K562 (cell line): ENCODE measurements around the gene SIGLEC6. TPM values are rescaled to one million over a fixed set of nuclear protein-coding genes. Genes with fewer than 3 reads are reported as not detected.

ENCODE experiments used
- CBX1 ChIP-seq: sonication (generic); IDR thresholded peaks from 2 replicates; pipeline ENCODE4 v1.6.1; 2016; ENCODE audit warnings: antibody characterized with exemption, low read depth, mild to moderate bottlenecking
- ELF1 ChIP-seq: fragments of 200-800 bp; sonication (Bioruptor generic); IDR thresholded peaks from 2 replicates; pipeline ENCODE4 v1.6.1; 2016; ENCODE audit warnings: missing genetic modification characterization, missing compliant biosample characterization
- EWSR1 ChIP-seq: fragments of 450-650 bp; IDR thresholded peaks from 2 replicates; pipeline ENCODE4 v1.6.1; 2018; ENCODE audit warnings: borderline replicate concordance, mild to moderate bottlenecking, low read depth, moderate library complexity; ENCODE audit not compliant: partially characterized antibody
- FOXK1 ChIP-seq: sonication (generic); formaldehyde crosslinking; IDR thresholded peaks from 2 replicates; pipeline ENCODE4 v1.8.0; 2022; ENCODE audit warnings: missing genetic modification reagents, mild to moderate bottlenecking, borderline replicate concordance
- HDAC2 ChIP-seq: fragments of 450-650 bp; IDR thresholded peaks from 2 replicates; pipeline ENCODE4 v1.6.1; 2016; ENCODE audit warnings: mild to moderate bottlenecking
- KLF10 ChIP-seq: fragments of 250-450 bp; sonication (Bioruptor Pico); IDR thresholded peaks from 2 replicates; pipeline ENCODE4 v1.6.1; 2021; ENCODE audit warnings: matching md5 sums
- MTF1 ChIP-seq: fragments of 250-450 bp; sonication (Bioruptor Pico); IDR thresholded peaks from 2 replicates; pipeline ENCODE4 v1.9.0; 2021; ENCODE audit warnings: moderate library complexity, mild to moderate bottlenecking, inconsistent platforms, borderline replicate concordance
- MYNN ChIP-seq, 2 experiments: sonication (generic); formaldehyde crosslinking in 1 of 2; IDR thresholded peaks; 2 replicates each; pipeline versions ENCODE4 v1.5.0 to v1.6.1; 2016 to 2020; ENCODE audit warnings: antibody characterized with exemption in 1 of 2, missing genetic modification reagents in 1 of 2
- NCOA1 ChIP-seq: fragments of 450-650 bp; IDR thresholded peaks from 2 replicates; pipeline ENCODE4 v1.6.1; 2016; ENCODE audit warnings: low read depth
- PATZ1 ChIP-seq: fragments of 250-450 bp; sonication (Bioruptor Pico); IDR thresholded peaks from 2 replicates; pipeline ENCODE4 v1.5.0; 2020; ENCODE audit warnings: mild to moderate bottlenecking, borderline replicate concordance
- PHF20 ChIP-seq: fragments of 450-650 bp; IDR thresholded peaks from 2 replicates; pipeline ENCODE4 v1.6.1; 2018; ENCODE audit not compliant: partially characterized antibody
- RBM34 ChIP-seq: fragments of 200-400 bp; formaldehyde crosslinking; IDR thresholded peaks from 2 replicates; pipeline ENCODE4 v1.6.1; 2018; ENCODE audit warnings: low read length, borderline replicate concordance; ENCODE audit not compliant: insufficient read depth
- RHOXF2B ChIP-seq: fragments of 250-450 bp; sonication (Bioruptor Pico); conservative IDR thresholded peaks from 2 replicates; pipeline ENCODE4 v1.5.1; 2021
- RNF2 ChIP-seq: sonication (generic); IDR thresholded peaks from 2 replicates; pipeline ENCODE4 v1.6.1; 2016
- RUNX1 ChIP-seq: sonication (generic); IDR thresholded peaks from 2 replicates; pipeline ENCODE4 v1.6.1; 2016; ENCODE audit warnings: antibody characterized with exemption, low read depth
- SMAD4 ChIP-seq: fragments of 250-450 bp; sonication (Bioruptor Pico); conservative IDR thresholded peaks from 2 replicates; pipeline ENCODE4 v1.8.0; 2021; ENCODE audit warnings: inconsistent platforms, mild to moderate bottlenecking, moderate library complexity
- SMC3 ChIP-seq: conservative IDR thresholded peaks from 2 replicates; pipeline ENCODE4 v1.6.1; 2011; ENCODE audit warnings: low read depth, low read length, improper control_type of control experiment; ENCODE audit not compliant: insufficient read depth
- TRIM24 ChIP-seq, 2 experiments: fragments of 450-650 bp; IDR thresholded peaks; 2 replicates each; pipeline ENCODE4 v1.6.1; 2016
- ZFP30 ChIP-seq: fragments of 250-450 bp; sonication (Bioruptor Pico); IDR thresholded peaks from 2 replicates; pipeline ENCODE4 v1.8.0; 2022; ENCODE audit warnings: moderate library complexity, mild to moderate bottlenecking, inconsistent platforms, borderline replicate concordance
- ZFX ChIP-seq: sonication (generic); formaldehyde crosslinking; IDR thresholded peaks from 2 replicates; pipeline ENCODE4 v1.8.0; 2022; ENCODE audit warnings: mild to moderate bottlenecking, missing genetic modification reagents, moderate library complexity
- ZNF644 ChIP-seq: fragments of 200-800 bp; sonication (Bioruptor generic); IDR thresholded peaks from 2 replicates; pipeline ENCODE4 v1.6.1; 2016; ENCODE audit warnings: low read depth, missing genetic modification characterization, missing compliant biosample characterization
- polyA plus RNA-seq, 8 experiments: library from polyadenylated mRNA; depleted of rRNA in 4 of 8; stranded (reverse) in 5 of 8; unstranded in 3 of 8; fragments of >200 nt; fragmentation: Nextera tagmentation in 2 of 8; fragmentation: Illumina TruSeq in 1 of 8; extraction: Ambion mirVana in 2 of 8; extraction: Trizol in 1 of 8; gene quantifications; 2 replicates each; pipeline versions ENCODE4 v1.2.1 to v1.2.3, GENCODE V29; 2011 to 2014; ENCODE audit warnings: inconsistent platforms in 1 of 8, missing spikeins in 1 of 8
- total RNA-seq, 7 experiments: library from RNA; depleted of rRNA in 6 of 7; stranded (reverse); fragments of >200 nt in 6 of 7; fragmentation: Illumina TruSeq in 2 of 7; extraction: Trizol in 2 of 7; gene quantifications; 2 replicates each; pipeline versions ENCODE4 v1.2.1 to v1.2.3, GENCODE V29; 2011 to 2021; ENCODE audit warnings: low replicate concordance in 1 of 7
- TF ChIP-seq, protein P1 (sequence below): fragments of 250-450 bp; sonication (Bioruptor Pico); IDR thresholded peaks from 2 replicates; pipeline ENCODE4 v1.5.0; 2020; ENCODE audit warnings: mild to moderate bottlenecking
- TF ChIP-seq, protein P2 (sequence below): fragments of 450-650 bp; IDR thresholded peaks from 2 replicates; pipeline ENCODE4 v1.6.1; 2018; ENCODE audit not compliant: partially characterized antibody

SIGLEC6 gene
- total and polyA plus RNA-seq, 9 of the 15 experiments (the other 6 are each of a cell fraction or from before 2014, with no cell fraction given) = 0.03 to 17.5 (median 0.71) TPM

DNA sequence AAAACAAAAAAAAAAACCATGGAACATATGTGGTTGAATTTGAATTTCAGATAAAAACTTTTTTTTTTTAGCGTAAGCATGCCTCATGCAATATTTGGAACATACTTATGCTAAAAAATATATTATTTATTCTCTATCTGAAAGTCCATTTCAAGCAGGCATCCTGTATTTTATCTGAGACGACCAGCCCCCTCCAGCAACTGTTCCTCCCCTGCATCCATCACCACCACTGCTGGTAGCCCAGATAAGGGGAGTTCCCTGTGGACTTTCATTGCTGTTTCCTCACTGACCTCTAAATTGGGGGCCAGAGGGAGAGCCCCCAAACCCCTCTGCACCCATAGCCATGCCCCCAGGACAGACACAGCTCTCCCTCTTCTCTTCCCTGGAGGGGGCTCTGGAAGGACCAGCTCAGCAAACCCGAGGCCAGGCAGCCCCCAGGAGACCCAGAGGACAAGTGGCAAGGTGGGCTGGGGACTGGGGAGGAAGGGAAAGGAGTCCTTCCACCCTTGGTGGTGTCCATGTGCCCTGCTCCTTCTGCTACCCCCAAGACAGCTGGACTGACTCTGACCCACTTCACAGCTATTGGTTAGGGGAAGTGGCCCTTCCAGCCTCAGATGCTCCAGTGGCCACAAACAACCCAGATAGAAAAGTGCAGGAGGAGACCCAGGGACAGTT lies 23.3 kb downstream of the SIGLEC6 start (continued):
- TF ChIP-seq SMAD4 (CRISPR knock-in tag) = peak; percentile 81
- peak; percentile 75 for TF ChIP-seq MYNN (IDR thresholded peaks at IDR 0.05)
- no peak for TF ChIP-seq MYNN (CRISPR knock-in tag; IDR thresholded peaks at IDR 0.05)
- no peak for TF ChIP-seq MTF1
- peak; percentile 78; the same call in 1 of the 2 replicates for TF ChIP-seq ZNF644 (tag)
- TF ChIP-seq RHOXF2B (CRISPR knock-in tag) = no peak
- TF ChIP-seq RBM34 = no peak
- TF ChIP-seq ZFX (CRISPR knock-in tag) = no peak
- TF ChIP-seq FOXK1 (CRISPR knock-in tag) = no peak
- TF ChIP-seq, protein P1, sequence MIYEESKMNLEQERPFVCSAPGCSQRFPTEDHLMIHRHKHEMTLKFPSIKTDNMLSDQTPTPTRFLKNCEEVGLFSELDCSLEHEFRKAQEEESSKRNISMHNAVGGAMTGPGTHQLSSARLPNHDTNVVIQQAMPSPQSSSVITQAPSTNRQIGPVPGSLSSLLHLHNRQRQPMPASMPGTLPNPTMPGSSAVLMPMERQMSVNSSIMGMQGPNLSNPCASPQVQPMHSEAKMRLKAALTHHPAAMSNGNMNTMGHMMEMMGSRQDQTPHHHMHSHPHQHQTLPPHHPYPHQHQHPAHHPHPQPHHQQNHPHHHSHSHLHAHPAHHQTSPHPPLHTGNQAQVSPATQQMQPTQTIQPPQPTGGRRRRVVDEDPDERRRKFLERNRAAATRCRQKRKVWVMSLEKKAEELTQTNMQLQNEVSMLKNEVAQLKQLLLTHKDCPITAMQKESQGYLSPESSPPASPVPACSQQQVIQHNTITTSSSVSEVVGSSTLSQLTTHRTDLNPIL (CRISPR knock-in tag) = no peak
- peak; percentile 90; the same call in 1 of the 2 replicates for TF ChIP-seq RNF2
- peak; percentile 90 for TF ChIP-seq RUNX1
- TF ChIP-seq, protein P2, sequence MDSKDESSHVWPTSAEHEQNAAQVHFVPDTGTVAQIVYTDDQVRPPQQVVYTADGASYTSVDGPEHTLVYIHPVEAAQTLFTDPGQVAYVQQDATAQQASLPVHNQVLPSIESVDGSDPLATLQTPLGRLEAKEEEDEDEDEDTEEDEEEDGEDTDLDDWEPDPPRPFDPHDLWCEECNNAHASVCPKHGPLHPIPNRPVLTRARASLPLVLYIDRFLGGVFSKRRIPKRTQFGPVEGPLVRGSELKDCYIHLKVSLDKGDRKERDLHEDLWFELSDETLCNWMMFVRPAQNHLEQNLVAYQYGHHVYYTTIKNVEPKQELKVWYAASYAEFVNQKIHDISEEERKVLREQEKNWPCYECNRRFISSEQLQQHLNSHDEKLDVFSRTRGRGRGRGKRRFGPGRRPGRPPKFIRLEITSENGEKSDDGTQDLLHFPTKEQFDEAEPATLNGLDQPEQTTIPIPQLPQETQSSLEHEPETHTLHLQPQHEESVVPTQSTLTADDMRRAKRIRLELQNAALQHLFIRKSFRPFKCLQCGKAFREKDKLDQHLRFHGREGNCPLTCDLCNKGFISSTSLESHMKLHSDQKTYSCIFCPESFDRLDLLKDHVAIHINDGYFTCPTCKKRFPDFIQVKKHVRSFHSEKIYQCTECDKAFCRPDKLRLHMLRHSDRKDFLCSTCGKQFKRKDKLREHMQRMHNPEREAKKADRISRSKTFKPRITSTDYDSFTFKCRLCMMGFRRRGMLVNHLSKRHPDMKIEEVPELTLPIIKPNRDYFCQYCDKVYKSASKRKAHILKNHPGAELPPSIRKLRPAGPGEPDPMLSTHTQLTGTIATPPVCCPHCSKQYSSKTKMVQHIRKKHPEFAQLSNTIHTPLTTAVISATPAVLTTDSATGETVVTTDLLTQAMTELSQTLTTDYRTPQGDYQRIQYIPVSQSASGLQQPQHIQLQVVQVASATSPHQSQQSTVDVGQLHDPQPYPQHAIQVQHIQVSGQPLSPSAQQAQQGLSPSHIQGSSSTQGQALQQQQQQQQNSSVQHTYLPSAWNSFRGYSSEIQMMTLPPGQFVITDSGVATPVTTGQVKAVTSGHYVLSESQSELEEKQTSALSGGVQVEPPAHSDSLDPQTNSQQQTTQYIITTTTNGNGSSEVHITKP = no peak
- TF ChIP-seq TRIM24 (IDR thresholded peaks at IDR 0.05) = peak; percentile 91 to 92
- TF ChIP-seq NCOA1 = peak; percentile 87
- no peak for TF ChIP-seq SMC3
- peak; percentile 17; the same call in 1 of the 2 replicates for TF ChIP-seq ELF1 (tag)
- TF ChIP-seq ZFP30 = no peak
- peak; percentile 67; the same call in 1 of the 2 replicates for TF ChIP-seq HDAC2
- TF ChIP-seq PHF20 = no peak
- TF ChIP-seq CBX1 = no peak
- no peak for TF ChIP-seq PATZ1 (CRISPR knock-in tag)
- no peak for TF ChIP-seq EWSR1
- no peak for TF ChIP-seq KLF10 (CRISPR knock-in tag)
